Lower lobe of right lung (tissue), 2 donors: ENCODE measurements around the gene MCOLN2. TPM values are rescaled to one million over a fixed set of nuclear protein-coding genes. Genes with fewer than 3 reads are reported as not detected.

ENCODE experiments used
- ATAC-seq, 2 donors: fragments of 200-7000 bp; cut with Tn5 transposase; one replicate each; pipeline ENCODE4 v1.9.1; 2020 to 2022; ENCODE audit warnings: mild to moderate bottlenecking in 2 of 2, moderate library complexity in 2 of 2
- DNase-seq: peaks from one replicate; pipeline ENCODE4 v3.0.0-alpha.2; 2020
- H3K27ac ChIP-seq: fragments of 200-600 bp; one replicate; pipeline ENCODE4 v1.8.0; 2022
- H3K27me3 ChIP-seq: fragments of 200-600 bp; one replicate; pipeline ENCODE4 v1.8.0; 2022; ENCODE audit warnings: low read depth
- H3K36me3 ChIP-seq: fragments of 200-600 bp; one replicate; pipeline ENCODE4 v1.8.0; 2022; ENCODE audit warnings: mild to moderate bottlenecking
- H3K4me1 ChIP-seq: fragments of 200-600 bp; one replicate; pipeline ENCODE4 v1.8.0; 2022
- H3K4me3 ChIP-seq: fragments of 200-600 bp; one replicate; pipeline ENCODE4 v1.8.0; 2022; ENCODE audit warnings: mild to moderate bottlenecking
- H3K9me3 ChIP-seq: fragments of 200-600 bp; one replicate; pipeline ENCODE4 v1.8.0; 2022
- CTCF ChIP-seq: fragments of 200-600 bp; IDR thresholded peaks from one replicate; pipeline ENCODE4 v1.8.0; 2022; ENCODE audit warnings: antibody characterized with exemption, mild to moderate bottlenecking
- intact Hi-C: fragments of 100-400 bp; cut with DNase I; formaldehyde crosslinking; loops from one replicate; pipeline ENCODE4 v1.11.0; 2022
- total RNA-seq: library from RNA; stranded (reverse); fragmentation: NEBNext Ultra II Directional; extraction: Animal tissue kit (Norgen Biotek cat#: 25700); gene quantifications from one replicate; pipeline ENCODE4 v1.2.1, GENCODE V29; 2021
- donor health status: DM: no; HTN: yes; CAD: no; lungs with severe emphysema.

Gene MCOLN2
- total RNA-seq, 1 donor from 2014 or later: 5.1 TPM

GRCh38 chr1:84968865-84969264 is 28.0 kb downstream of the MCOLN2 start:
- no peak for DNase-seq
- TF ChIP-seq CTCF: no peak
- Histone ChIP-seq H3K27ac (no peak overlapping the region), H3K4me1 (no peaks in the 10 kb centered on the region), H3K4me3 (no peak overlapping the region), H3K36me3 (no peaks in the 10 kb centered on the region), H3K27me3 (no peaks in the 10 kb centered on the region), H3K9me3 (no peaks in the 10 kb centered on the region)
- no peak for ATAC-seq
- intact Hi-C loops: no loop called here

GRCh38 chr1:84968101-84968500 is 28.8 kb downstream of the MCOLN2 start:
- intact Hi-C loops: no loop called here
- DNase-seq: no peak
- Histone ChIP-seq H3K27me3 (no peaks in the 10 kb centered on the region), H3K36me3 (no peaks in the 10 kb centered on the region), H3K4me3 (no peak overlapping the region), H3K27ac (no peak overlapping the region), H3K9me3 (no peaks in the 10 kb centered on the region), H3K4me1 (no peaks in the 10 kb centered on the region)
- no peak for ATAC-seq
- TF ChIP-seq CTCF: no peak

DNA sequence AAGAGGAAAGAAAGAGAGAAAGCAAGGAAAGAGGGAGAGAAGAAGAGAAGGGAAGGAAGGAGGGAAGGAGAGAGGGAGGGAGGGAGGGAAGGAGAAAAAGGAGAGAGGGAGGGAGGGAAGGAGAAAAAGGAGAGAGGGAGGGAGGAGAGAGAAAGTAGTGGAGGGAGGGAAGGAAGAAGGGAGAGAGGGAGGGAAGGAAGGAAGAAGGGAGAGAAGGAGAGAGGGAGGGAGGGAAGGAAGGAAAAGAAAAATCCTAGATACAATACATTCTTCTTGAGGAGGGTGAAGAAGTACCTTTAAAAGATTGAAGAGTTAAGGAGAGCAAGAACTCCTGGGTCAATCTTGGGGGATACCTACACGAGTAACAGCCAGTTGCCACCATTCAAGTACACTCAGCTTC is 29.2 kb downstream of the MCOLN2 start:
- Histone ChIP-seq H3K9me3 (no peaks in the 10 kb centered on the region), H3K4me1 (no peaks in the 10 kb centered on the region), H3K4me3 (no peak overlapping the region), H3K36me3 (no peaks in the 10 kb centered on the region), H3K27ac (no peak overlapping the region), H3K27me3 (no peaks in the 10 kb centered on the region)
- no peak for TF ChIP-seq CTCF
- DNase-seq: no peak
- intact Hi-C loops: no loop called here
- no peak for ATAC-seq

DNA sequence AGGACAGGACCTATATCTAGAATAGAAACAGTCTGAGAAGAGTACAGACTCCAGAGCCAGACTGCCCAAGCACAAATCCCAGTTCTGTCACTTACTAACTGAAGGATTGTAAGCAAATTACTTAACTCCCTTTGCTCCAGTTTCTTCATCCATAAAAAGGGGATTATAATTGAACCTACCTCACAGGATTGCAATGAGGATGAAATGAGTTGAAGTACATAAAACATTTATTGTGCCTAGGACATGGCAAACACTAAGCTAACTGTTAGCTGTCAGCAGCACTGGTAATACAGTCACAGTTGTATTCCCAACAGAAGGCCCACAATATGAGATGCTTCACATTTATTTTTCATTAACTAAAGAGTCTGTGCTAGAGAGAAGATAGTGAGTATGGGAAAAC is 33.9 kb downstream of the MCOLN2 start:
- no peaks in the 10 kb centered on the region for H3K36me3 ChIP-seq
- H3K4me1 ChIP-seq: no peaks in the 10 kb centered on the region
- intact Hi-C loops: no loop called here
- TF ChIP-seq CTCF: no peak
- ATAC-seq: no peak
- no peaks in the 10 kb centered on the region for H3K27me3 ChIP-seq
- DNase-seq: no peak
- no peak overlapping the region for H3K4me3 ChIP-seq
- H3K27ac ChIP-seq: no peak overlapping the region
- H3K9me3 ChIP-seq: no peaks in the 10 kb centered on the region

- ATAC-seq: no peak
- no peaks in the 10 kb centered on the region for H3K27me3 ChIP-seq
- DNase-seq: no peak
- H3K4me1 ChIP-seq: no peaks in the 10 kb centered on the region
- H3K4me3 ChIP-seq: no peak overlapping the region
- H3K9me3 ChIP-seq: no peaks in the 10 kb centered on the region
- TF ChIP-seq CTCF: no peak
- H3K27ac ChIP-seq: no peak overlapping the region
- intact Hi-C loops: no loop called here
- H3K36me3 ChIP-seq: no peaks in the 10 kb centered on the region
Measured at GRCh38 chr1:84961316-84961715, 35.6 kb downstream of the MCOLN2 start.

DNA sequence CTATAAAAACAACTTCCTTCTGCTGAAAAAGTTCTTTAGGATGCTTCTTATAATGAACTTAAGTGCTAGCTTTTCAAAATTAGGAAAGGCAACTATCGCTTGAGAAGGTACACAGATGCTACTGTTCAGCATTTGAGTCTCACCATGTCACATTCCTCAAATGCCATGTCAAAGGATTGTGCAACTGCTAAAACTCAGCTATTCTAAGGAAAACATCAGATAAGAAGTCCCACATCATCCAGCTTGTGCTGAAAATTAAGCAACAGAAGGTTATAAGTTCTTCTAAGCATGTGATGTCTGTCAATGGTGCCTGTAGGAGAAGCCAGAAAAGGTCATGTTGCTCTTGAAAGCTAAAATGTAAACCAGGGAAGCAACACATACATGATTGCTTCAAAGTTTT is 36.5 kb downstream of the MCOLN2 start:
- Histone ChIP-seq H3K27ac (no peak overlapping the region), H3K36me3 (no peaks in the 10 kb centered on the region), H3K9me3 (no peaks in the 10 kb centered on the region), H3K4me3 (no peak overlapping the region), H3K4me1 (no peaks in the 10 kb centered on the region), H3K27me3 (no peaks in the 10 kb centered on the region)
- TF ChIP-seq CTCF: no peak
- DNase-seq: no peak
- peak; percentile 48 to 52 for ATAC-seq
- intact Hi-C loops: no loop called here
